ENCODE results near the gene CYB561D1.
A peak's percentile ranks its signal among the peaks of the same experiment; 100 is the strongest.

Gene CYB561D1

DNA sequence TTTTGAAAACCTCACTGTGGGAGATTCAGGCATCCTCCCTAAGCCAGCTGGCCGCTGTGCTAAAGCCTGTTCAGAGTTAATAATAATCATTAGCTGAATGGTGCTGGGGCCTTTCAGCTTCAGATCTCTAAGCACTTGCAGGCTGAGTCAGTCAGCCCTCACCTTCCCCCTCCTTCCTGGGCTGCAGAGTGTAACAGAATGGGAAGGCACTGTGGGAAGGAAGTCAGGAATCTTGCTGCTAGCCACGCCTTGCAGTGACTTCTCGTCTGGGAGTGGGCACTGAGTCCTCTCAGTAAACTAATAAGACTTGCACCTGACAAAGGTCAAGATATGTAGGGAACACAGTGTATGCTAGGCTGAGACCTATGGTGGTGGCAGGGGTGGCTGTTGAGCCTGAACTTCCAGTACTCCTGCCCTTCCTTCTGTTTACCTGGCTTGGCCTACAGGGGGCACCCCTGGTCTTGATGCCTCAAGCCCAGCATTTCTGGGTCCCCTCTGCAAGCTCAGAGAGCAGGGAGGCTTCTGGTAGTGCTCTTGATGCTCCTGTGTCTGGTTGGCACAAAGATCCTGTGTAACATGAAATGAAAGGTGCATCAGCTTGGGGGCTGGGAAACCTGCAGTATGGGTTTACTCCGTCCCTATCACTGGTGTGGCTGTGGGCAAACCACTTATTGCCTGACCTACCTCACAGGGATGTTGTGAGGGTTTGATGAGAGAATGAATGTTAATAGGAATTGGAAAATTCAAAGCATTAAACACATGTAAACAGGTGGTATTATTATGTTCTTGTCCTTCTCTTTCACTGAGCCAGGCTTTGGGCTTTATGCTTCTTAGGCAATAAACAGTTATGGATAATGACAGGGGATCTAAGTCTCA, 6.0 kb downstream of the CYB561D1 start:
- Histone ChIP-seq H3K27me3 (ENCODE audit: insufficient read depth, poor library complexity, severe bottlenecking) (no peaks in the 10 kb centered on the region), H3K27ac (replicated peaks) (no peak overlapping the region), H3K4me3 (replicated peaks; ENCODE audit: insufficient read depth, low read length) (no peak overlapping the region)
- DNase-seq (ENCODE audit: low read depth in 1 of 2, low spot score in 1 of 2) = peak in 1 of 2 experiments; percentile 67
- TF ChIP-seq, protein P1, sequence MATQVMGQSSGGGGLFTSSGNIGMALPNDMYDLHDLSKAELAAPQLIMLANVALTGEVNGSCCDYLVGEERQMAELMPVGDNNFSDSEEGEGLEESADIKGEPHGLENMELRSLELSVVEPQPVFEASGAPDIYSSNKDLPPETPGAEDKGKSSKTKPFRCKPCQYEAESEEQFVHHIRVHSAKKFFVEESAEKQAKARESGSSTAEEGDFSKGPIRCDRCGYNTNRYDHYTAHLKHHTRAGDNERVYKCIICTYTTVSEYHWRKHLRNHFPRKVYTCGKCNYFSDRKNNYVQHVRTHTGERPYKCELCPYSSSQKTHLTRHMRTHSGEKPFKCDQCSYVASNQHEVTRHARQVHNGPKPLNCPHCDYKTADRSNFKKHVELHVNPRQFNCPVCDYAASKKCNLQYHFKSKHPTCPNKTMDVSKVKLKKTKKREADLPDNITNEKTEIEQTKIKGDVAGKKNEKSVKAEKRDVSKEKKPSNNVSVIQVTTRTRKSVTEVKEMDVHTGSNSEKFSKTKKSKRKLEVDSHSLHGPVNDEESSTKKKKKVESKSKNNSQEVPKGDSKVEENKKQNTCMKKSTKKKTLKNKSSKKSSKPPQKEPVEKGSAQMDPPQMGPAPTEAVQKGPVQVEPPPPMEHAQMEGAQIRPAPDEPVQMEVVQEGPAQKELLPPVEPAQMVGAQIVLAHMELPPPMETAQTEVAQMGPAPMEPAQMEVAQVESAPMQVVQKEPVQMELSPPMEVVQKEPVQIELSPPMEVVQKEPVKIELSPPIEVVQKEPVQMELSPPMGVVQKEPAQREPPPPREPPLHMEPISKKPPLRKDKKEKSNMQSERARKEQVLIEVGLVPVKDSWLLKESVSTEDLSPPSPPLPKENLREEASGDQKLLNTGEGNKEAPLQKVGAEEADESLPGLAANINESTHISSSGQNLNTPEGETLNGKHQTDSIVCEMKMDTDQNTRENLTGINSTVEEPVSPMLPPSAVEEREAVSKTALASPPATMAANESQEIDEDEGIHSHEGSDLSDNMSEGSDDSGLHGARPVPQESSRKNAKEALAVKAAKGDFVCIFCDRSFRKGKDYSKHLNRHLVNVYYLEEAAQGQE (IDR thresholded peaks at IDR 0.05; ENCODE audit: insufficient replicate concordance, low read depth) = no peak
- TF ChIP-seq, protein P2, sequence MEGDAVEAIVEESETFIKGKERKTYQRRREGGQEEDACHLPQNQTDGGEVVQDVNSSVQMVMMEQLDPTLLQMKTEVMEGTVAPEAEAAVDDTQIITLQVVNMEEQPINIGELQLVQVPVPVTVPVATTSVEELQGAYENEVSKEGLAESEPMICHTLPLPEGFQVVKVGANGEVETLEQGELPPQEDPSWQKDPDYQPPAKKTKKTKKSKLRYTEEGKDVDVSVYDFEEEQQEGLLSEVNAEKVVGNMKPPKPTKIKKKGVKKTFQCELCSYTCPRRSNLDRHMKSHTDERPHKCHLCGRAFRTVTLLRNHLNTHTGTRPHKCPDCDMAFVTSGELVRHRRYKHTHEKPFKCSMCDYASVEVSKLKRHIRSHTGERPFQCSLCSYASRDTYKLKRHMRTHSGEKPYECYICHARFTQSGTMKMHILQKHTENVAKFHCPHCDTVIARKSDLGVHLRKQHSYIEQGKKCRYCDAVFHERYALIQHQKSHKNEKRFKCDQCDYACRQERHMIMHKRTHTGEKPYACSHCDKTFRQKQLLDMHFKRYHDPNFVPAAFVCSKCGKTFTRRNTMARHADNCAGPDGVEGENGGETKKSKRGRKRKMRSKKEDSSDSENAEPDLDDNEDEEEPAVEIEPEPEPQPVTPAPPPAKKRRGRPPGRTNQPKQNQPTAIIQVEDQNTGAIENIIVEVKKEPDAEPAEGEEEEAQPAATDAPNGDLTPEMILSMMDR (IDR thresholded peaks at IDR 0.05; ENCODE audit: insufficient read depth, low read length) = peak; percentile 50

DNA sequence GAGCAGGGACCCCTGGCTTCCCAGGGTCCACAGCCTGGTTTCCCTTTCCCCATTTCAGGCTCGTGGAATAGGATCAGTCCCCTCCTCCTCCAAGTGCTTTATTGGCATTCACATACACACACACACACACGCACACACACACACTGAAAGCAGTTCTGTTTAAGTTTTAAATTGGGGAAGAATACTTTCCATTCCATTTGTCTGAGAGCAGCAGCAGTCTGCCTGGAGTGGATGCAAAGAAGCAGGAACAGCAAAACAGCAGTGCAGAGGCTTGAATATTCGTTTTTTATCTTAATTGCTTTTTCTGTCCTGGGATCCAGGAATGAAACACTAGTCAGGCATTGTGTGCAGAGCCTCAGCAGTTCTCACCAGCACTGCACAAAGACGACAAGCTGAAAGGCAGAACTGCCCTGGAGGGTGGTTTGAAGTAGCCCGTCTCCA, 7.1 kb downstream of the CYB561D1 start:
- H3K27ac ChIP-seq (replicated peaks) = peak overlapping the region; percentile 58

DNA sequence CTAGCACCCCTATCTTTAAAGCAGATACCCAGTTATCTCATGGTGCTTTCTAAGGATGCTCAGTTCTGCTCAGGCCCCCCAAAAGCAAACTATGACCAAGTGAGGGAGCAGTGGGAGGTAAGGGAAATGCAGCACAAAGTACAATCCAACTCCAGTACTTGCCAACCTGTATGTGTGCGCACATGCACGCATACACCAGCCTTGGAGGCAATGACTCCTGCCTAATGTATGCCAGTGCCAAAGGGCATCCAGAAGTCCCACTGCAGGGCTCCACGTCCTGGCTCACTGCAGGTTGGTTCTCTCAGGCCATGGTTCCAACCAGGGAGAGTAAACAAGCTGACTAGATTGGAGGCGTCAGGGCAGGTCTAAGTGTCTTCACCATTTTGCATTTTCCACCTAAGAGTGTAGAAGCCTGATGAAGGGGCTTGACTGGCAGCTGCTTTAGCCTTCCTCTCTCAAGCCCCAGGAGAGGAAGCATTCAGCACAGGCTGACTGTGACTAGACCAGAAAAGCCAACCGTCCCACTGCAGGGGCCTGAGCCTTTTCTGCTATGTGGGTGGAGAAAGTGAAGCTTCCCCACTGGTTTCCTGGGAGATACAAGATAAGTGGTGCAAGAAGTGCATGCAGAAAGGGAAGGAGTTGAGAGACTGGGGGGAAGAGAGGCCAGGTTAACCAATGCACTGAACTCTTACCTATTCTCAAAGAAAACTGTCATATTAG, 7.9 kb downstream of the CYB561D1 start:
- H3K27me3 ChIP-seq (ENCODE audit: insufficient read depth, poor library complexity, severe bottlenecking) = no peaks in the 10 kb centered on the region
- peak in 1 of 2 experiments; percentile 90 for DNase-seq (ENCODE audit: low read depth in 1 of 2, low spot score in 1 of 2)
- peak overlapping the region; percentile 58 for H3K27ac ChIP-seq (replicated peaks)
- 0 out of 2 replicates have a peak, but pooled peaks have one; percentile 42 for TF ChIP-seq SPI1 (IDR thresholded peaks at IDR 0.05; ENCODE audit: borderline replicate concordance, low read depth)
- TF ChIP-seq GABPA (IDR thresholded peaks at IDR 0.05; ENCODE audit: low read depth) = no peak
- no peak overlapping the region for H3K4me3 ChIP-seq (replicated peaks; ENCODE audit: insufficient read depth, low read length)

More for the DNA sequence above, 7.1 kb downstream of the CYB561D1 start:
- peak in 1 of 2 experiments; percentile 55 for DNase-seq (ENCODE audit: low read depth in 1 of 2, low spot score in 1 of 2)
- TF ChIP-seq, protein P2 (IDR thresholded peaks at IDR 0.05; ENCODE audit: insufficient read depth, low read length) = no peak
- TF ChIP-seq POLR2AphosphoS5 (IDR thresholded peaks at IDR 0.05; ENCODE audit: low read depth) = no peak
- TF ChIP-seq, protein P1 (IDR thresholded peaks at IDR 0.05; ENCODE audit: insufficient replicate concordance, low read depth) = no peak
- no peak for TF ChIP-seq GABPA (IDR thresholded peaks at IDR 0.05; ENCODE audit: low read depth)
- no peak; the same call in 1 of the 2 replicates for TF ChIP-seq SPI1 (IDR thresholded peaks at IDR 0.05; ENCODE audit: borderline replicate concordance, low read depth)
- H3K4me3 ChIP-seq (replicated peaks; ENCODE audit: insufficient read depth, low read length) = no peak overlapping the region
- no peaks in the 10 kb centered on the region for H3K27me3 ChIP-seq (ENCODE audit: insufficient read depth, poor library complexity, severe bottlenecking)

DNA sequence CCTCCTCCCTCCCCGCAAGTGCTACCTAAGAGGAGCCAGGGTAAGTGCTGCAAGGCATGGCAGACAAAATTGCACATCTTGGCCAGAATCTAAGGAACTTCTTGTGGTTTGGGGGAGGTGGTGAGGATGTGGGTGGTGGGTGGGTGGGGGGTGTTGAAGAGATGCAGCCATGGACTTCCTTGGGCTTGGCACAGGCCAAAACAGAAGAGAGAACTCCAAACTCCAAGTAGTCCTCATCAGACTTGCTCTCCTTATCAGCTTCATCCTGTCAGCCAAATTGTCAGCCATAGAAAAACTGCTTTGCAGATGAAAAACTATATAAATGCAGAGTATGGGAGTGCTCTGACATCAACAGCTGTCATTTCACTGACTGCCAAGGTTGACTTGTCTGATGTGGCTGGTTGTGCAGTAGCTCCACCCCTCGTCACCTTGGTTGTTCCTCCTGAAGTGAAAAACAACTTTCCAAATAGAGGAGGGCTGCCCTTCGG, 8.5 kb downstream of the CYB561D1 start:
- no peaks in the 10 kb centered on the region for H3K27me3 ChIP-seq (ENCODE audit: insufficient read depth, poor library complexity, severe bottlenecking)
- TF ChIP-seq, protein P1 (IDR thresholded peaks at IDR 0.05; ENCODE audit: insufficient replicate concordance, low read depth) = no peak
- no peak for TF ChIP-seq SPI1 (IDR thresholded peaks at IDR 0.05; ENCODE audit: borderline replicate concordance, low read depth)
- TF ChIP-seq, protein P2 (IDR thresholded peaks at IDR 0.05; ENCODE audit: insufficient read depth, low read length) = no peak
- no peak for TF ChIP-seq POLR2AphosphoS5 (IDR thresholded peaks at IDR 0.05; ENCODE audit: low read depth)
- no peak for TF ChIP-seq GABPA (IDR thresholded peaks at IDR 0.05; ENCODE audit: low read depth)
- H3K4me3 ChIP-seq (replicated peaks; ENCODE audit: insufficient read depth, low read length) = no peak overlapping the region
- DNase-seq (ENCODE audit: low read depth in 1 of 2, low spot score in 1 of 2) = peak in 1 of 2 experiments; percentile 16
- peak overlapping the region; percentile 58 for H3K27ac ChIP-seq (replicated peaks)

Data from HL-60 (cell line).